GM23338 (cell line): Measurements from ENCODE around the gene NFKBIB. TPM values are rescaled to one million over a fixed set of nuclear protein-coding genes. Genes with fewer than 3 reads are reported as not detected.

ENCODE experiments used
- ATAC-seq: fragments of 200-7000 bp; cut with Tn5 transposase; 3 replicates; pipeline ENCODE4 v1.9.1; 2020
- DNase-seq: peaks from one replicate; pipeline ENCODE4 v3.0.0-alpha.2; 2015; ENCODE audit warnings: low spot score
- H2AFZ ChIP-seq: fragments of 200-600 bp; sonication (generic); 2 replicates; pipeline ENCODE4 v1.8.0; 2016; ENCODE audit warnings: antibody characterized with exemption, mild to moderate bottlenecking, moderate library complexity
- H3F3A ChIP-seq: fragments of 200-600 bp; sonication (generic); replicated peaks from 2 replicates; pipeline ENCODE4 v1.8.0; 2017; ENCODE audit warnings: antibody characterized with exemption, mixed run types, low read depth
- H3K27ac ChIP-seq: fragments of 200-600 bp; sonication (generic); 2 replicates; pipeline ENCODE4 v1.6.1; 2016; ENCODE audit warnings: low read depth
- H3K27me3 ChIP-seq: fragments of 200-600 bp; sonication (generic); 2 replicates; pipeline ENCODE4 v1.8.0; 2016; ENCODE audit warnings: mild to moderate bottlenecking, mixed run types, moderate library complexity; ENCODE audit not compliant: insufficient read depth
- H3K36me3 ChIP-seq: fragments of 200-600 bp; sonication (generic); 2 replicates; pipeline ENCODE4 v1.8.0; 2016; ENCODE audit warnings: mild to moderate bottlenecking; ENCODE audit not compliant: insufficient read depth
- H3K4me1 ChIP-seq: fragments of 200-600 bp; sonication (generic); 2 replicates; pipeline ENCODE4 v1.8.0; 2016; ENCODE audit warnings: mild to moderate bottlenecking, moderate library complexity; ENCODE audit not compliant: insufficient read depth
- H3K4me2 ChIP-seq: fragments of 200-600 bp; sonication (generic); 2 replicates; pipeline ENCODE4 v1.7.1; 2017; ENCODE audit warnings: mixed run types
- H3K4me3 ChIP-seq: fragments of 200-600 bp; sonication (generic); 2 replicates; pipeline ENCODE4 v1.6.1; 2016; ENCODE audit warnings: mixed run types
- H3K79me2 ChIP-seq: fragments of 200-600 bp; sonication (generic); replicated peaks from 2 replicates; pipeline ENCODE4 v1.8.0; 2017; ENCODE audit warnings: mild to moderate bottlenecking; ENCODE audit not compliant: insufficient read depth
- H3K9me2 ChIP-seq: fragments of 200-600 bp; sonication (generic); 2 replicates; pipeline ENCODE4 v1.8.0; 2017; ENCODE audit not compliant: insufficient read depth
- H4K20me1 ChIP-seq: fragments of 200-600 bp; sonication (generic); replicated peaks from 2 replicates; pipeline ENCODE4 v1.8.0; 2017; ENCODE audit warnings: mild to moderate bottlenecking; ENCODE audit not compliant: insufficient read depth
- H3K27ac Mint-ChIP-seq: 2 replicates; pipeline ENCODE4 v1.8.0; 2020; ENCODE audit warnings: inconsistent platforms, mild to moderate bottlenecking, moderate library complexity, mixed read lengths
- H3K27me3 Mint-ChIP-seq: 3 replicates; pipeline ENCODE4 v1.8.0; 2022; ENCODE audit warnings: low read depth, mild to moderate bottlenecking, moderate library complexity, mixed read lengths, inconsistent platforms; ENCODE audit not compliant: insufficient read depth, poor library complexity
- H3K36me3 Mint-ChIP-seq: 3 replicates; pipeline ENCODE4 v1.8.0; 2021; ENCODE audit warnings: low read depth, mild to moderate bottlenecking, inconsistent platforms, moderate library complexity, mixed read lengths
- H3K4me1 Mint-ChIP-seq: 3 replicates; pipeline ENCODE4 v1.8.0; 2020; ENCODE audit warnings: mild to moderate bottlenecking, inconsistent platforms, mixed read lengths
- H3K4me3 Mint-ChIP-seq: 3 replicates; pipeline ENCODE4 v1.8.0; 2021; ENCODE audit warnings: moderate library complexity, mild to moderate bottlenecking, inconsistent platforms, mixed read lengths
- H3K9me3 Mint-ChIP-seq: 3 replicates; pipeline ENCODE4 v1.8.0; 2020; ENCODE audit warnings: moderate library complexity, mild to moderate bottlenecking, inconsistent platforms, mixed read lengths
- CREB1 ChIP-seq: fragments of 250-450 bp; sonication (Bioruptor Pico); IDR thresholded peaks from 2 replicates; pipeline ENCODE4 v1.5.0; 2020; ENCODE audit warnings: low read depth, mild to moderate bottlenecking, moderate library complexity
- ETS1 ChIP-seq: IDR thresholded peaks from 2 replicates; pipeline ENCODE4 v1.6.1; 2016; ENCODE audit warnings: antibody characterized with exemption
- EZH2 ChIP-seq: fragments of 200-600 bp; sonication (generic); IDR thresholded peaks from one replicate; pipeline ENCODE4 v1.8.0; 2017; ENCODE audit warnings: antibody characterized with exemption, mild to moderate bottlenecking, low read depth; ENCODE audit not compliant: unreplicated experiment
- EZH2phosphoT487 ChIP-seq: fragments of 200-600 bp; sonication (generic); IDR thresholded peaks from one replicate; pipeline ENCODE4 v1.8.1; 2018; ENCODE audit warnings: antibody characterized with exemption; ENCODE audit not compliant: unreplicated experiment
- JUNB ChIP-seq: IDR thresholded peaks from one replicate; pipeline ENCODE4 v1.6.1; 2016; ENCODE audit warnings: antibody characterized with exemption; ENCODE audit not compliant: unreplicated experiment
- NANOG ChIP-seq: IDR thresholded peaks from 2 replicates; pipeline ENCODE4 v1.6.1; 2016; ENCODE audit warnings: antibody characterized with exemption, borderline replicate concordance
- POLR2AphosphoS5 ChIP-seq: IDR thresholded peaks from 2 replicates; pipeline ENCODE4 v1.6.1; 2016; ENCODE audit warnings: antibody characterized with exemption, low read depth
- STAT1 ChIP-seq: IDR thresholded peaks from one replicate; pipeline ENCODE4 v1.6.1; 2016; ENCODE audit warnings: antibody characterized with exemption; ENCODE audit not compliant: unreplicated experiment
- ZNF114 ChIP-seq: fragments of 250-450 bp; sonication (Bioruptor Pico); IDR thresholded peaks from 2 replicates; pipeline ENCODE4 v1.5.0; 2020; ENCODE audit warnings: mild to moderate bottlenecking, moderate library complexity
- ZNF331 ChIP-seq: fragments of 250-450 bp; sonication (Bioruptor Pico); IDR thresholded peaks from 2 replicates; pipeline ENCODE4 v1.5.0; 2020; ENCODE audit warnings: low read depth, mild to moderate bottlenecking, moderate library complexity
- polyA plus RNA-seq: library from polyadenylated mRNA; unstranded; fragments of >200 nt; fragmentation: Nextera tagmentation; extraction: Ambion mirVana; gene quantifications from 2 replicates; pipeline ENCODE4 v1.2.1, GENCODE V29; 2016
- total RNA-seq: library from RNA; depleted of rRNA; stranded (reverse); fragments of >200 nt; shearing (Covaris generic); gene quantifications from 2 replicates; pipeline ENCODE4 v1.2.3, GENCODE V29; 2014
- TF ChIP-seq, protein P1 (sequence below): IDR thresholded peaks from one replicate; pipeline ENCODE4 v1.6.1; 2018; ENCODE audit warnings: antibody characterized with exemption; ENCODE audit not compliant: unreplicated experiment
- TF ChIP-seq, protein P2 (sequence below): fragments of 250-450 bp; sonication (Bioruptor Pico); IDR thresholded peaks from 2 replicates; pipeline ENCODE4 v1.5.0; 2020; ENCODE audit warnings: mild to moderate bottlenecking, moderate library complexity
- TF ChIP-seq, protein P3 (sequence below), 2 experiments: fragments of 200-600 bp in 1 of 2; sonication (generic) in 1 of 2; conservative IDR thresholded peaks; 2 replicates each; pipeline versions ENCODE4 v1.5.1 to v1.6.1; 2016 to 2017; ENCODE audit warnings: antibody characterized with exemption in 2 of 2, low read depth in 2 of 2, mild to moderate bottlenecking in 2 of 2, moderate library complexity in 1 of 2

Gene NFKBIB
- total and polyA plus RNA-seq, 2 experiments from 2014 or later, result 39.5 to 39.6 TPM

DNA sequence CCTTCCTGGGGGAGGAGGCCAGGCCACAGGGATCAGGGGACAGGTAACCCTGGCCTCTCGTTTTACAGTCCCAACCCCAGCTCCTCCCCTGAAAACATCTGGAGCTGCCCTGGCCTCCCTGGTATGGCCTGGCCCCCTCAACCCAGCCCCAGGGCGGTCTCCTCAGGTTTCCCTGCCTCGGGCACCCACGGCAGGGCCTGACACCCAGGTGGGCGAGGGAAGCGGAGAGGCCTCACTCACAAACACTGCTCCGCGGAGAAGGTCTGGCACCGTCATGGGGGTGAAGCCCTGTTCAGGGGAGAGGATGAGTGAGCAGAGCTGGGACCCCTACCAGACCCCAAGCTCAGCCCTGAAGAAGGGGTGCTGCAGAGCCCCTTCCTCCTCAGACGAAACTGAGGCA is 18.8 kb downstream of the NFKBIB start:
- H2AFZ ChIP-seq, result no peak overlapping the region
- H3K27ac ChIP-seq, result no peak overlapping the region
- TF ChIP-seq ZNF331 (CRISPR knock-in tag), result no peak
- TF ChIP-seq POLR2AphosphoS5, result no peak
- no peak for TF ChIP-seq STAT1
- no peak for TF ChIP-seq NANOG
- TF ChIP-seq, protein P1, sequence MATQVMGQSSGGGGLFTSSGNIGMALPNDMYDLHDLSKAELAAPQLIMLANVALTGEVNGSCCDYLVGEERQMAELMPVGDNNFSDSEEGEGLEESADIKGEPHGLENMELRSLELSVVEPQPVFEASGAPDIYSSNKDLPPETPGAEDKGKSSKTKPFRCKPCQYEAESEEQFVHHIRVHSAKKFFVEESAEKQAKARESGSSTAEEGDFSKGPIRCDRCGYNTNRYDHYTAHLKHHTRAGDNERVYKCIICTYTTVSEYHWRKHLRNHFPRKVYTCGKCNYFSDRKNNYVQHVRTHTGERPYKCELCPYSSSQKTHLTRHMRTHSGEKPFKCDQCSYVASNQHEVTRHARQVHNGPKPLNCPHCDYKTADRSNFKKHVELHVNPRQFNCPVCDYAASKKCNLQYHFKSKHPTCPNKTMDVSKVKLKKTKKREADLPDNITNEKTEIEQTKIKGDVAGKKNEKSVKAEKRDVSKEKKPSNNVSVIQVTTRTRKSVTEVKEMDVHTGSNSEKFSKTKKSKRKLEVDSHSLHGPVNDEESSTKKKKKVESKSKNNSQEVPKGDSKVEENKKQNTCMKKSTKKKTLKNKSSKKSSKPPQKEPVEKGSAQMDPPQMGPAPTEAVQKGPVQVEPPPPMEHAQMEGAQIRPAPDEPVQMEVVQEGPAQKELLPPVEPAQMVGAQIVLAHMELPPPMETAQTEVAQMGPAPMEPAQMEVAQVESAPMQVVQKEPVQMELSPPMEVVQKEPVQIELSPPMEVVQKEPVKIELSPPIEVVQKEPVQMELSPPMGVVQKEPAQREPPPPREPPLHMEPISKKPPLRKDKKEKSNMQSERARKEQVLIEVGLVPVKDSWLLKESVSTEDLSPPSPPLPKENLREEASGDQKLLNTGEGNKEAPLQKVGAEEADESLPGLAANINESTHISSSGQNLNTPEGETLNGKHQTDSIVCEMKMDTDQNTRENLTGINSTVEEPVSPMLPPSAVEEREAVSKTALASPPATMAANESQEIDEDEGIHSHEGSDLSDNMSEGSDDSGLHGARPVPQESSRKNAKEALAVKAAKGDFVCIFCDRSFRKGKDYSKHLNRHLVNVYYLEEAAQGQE, result no peak
- no peak for TF ChIP-seq ZNF114 (CRISPR knock-in tag)
- TF ChIP-seq, protein P2, sequence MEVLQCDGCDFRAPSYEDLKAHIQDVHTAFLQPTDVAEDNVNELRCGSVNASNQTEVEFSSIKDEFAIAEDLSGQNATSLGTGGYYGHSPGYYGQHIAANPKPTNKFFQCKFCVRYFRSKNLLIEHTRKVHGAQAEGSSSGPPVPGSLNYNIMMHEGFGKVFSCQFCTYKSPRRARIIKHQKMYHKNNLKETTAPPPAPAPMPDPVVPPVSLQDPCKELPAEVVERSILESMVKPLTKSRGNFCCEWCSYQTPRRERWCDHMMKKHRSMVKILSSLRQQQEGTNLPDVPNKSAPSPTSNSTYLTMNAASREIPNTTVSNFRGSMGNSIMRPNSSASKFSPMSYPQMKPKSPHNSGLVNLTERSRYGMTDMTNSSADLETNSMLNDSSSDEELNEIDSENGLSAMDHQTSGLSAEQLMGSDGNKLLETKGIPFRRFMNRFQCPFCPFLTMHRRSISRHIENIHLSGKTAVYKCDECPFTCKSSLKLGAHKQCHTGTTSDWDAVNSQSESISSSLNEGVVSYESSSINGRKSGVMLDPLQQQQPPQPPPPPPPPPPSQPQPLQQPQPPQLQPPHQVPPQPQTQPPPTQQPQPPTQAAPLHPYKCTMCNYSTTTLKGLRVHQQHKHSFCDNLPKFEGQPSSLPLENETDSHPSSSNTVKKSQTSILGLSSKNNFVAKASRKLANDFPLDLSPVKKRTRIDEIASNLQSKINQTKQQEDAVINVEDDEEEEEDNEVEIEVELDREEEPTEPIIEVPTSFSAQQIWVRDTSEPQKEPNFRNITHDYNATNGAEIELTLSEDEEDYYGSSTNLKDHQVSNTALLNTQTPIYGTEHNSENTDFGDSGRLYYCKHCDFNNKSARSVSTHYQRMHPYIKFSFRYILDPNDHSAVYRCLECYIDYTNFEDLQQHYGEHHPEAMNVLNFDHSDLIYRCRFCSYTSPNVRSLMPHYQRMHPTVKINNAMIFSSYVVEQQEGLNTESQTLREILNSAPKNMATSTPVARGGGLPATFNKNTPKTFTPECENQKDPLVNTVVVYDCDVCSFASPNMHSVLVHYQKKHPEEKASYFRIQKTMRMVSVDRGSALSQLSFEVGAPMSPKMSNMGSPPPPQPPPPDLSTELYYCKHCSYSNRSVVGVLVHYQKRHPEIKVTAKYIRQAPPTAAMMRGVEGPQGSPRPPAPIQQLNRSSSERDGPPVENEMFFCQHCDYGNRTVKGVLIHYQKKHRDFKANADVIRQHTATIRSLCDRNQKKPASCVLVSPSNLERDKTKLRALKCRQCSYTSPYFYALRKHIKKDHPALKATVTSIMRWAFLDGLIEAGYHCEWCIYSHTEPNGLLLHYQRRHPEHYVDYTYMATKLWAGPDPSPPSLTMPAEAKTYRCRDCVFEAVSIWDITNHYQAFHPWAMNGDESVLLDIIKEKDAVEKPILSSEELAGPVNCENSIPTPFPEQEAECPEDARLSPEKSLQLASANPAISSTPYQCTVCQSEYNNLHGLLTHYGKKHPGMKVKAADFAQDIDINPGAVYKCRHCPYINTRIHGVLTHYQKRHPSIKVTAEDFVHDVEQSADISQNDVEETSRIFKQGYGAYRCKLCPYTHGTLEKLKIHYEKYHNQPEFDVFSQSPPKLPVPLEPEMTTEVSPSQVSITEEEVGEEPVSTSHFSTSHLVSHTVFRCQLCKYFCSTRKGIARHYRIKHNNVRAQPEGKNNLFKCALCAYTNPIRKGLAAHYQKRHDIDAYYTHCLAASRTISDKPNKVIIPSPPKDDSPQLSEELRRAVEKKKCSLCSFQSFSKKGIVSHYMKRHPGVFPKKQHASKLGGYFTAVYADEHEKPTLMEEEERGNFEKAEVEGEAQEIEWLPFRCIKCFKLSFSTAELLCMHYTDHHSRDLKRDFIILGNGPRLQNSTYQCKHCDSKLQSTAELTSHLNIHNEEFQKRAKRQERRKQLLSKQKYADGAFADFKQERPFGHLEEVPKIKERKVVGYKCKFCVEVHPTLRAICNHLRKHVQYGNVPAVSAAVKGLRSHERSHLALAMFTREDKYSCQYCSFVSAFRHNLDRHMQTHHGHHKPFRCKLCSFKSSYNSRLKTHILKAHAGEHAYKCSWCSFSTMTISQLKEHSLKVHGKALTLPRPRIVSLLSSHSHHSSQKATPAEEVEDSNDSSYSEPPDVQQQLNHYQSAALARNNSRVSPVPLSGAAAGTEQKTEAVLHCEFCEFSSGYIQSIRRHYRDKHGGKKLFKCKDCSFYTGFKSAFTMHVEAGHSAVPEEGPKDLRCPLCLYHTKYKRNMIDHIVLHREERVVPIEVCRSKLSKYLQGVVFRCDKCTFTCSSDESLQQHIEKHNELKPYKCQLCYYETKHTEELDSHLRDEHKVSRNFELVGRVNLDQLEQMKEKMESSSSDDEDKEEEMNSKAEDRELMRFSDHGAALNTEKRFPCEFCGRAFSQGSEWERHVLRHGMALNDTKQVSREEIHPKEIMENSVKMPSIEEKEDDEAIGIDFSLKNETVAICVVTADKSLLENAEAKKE, result no peak
- no peak for TF ChIP-seq CREB1 (CRISPR knock-in tag)
- TF ChIP-seq JUNB, result no peak
- TF ChIP-seq, protein P3, sequence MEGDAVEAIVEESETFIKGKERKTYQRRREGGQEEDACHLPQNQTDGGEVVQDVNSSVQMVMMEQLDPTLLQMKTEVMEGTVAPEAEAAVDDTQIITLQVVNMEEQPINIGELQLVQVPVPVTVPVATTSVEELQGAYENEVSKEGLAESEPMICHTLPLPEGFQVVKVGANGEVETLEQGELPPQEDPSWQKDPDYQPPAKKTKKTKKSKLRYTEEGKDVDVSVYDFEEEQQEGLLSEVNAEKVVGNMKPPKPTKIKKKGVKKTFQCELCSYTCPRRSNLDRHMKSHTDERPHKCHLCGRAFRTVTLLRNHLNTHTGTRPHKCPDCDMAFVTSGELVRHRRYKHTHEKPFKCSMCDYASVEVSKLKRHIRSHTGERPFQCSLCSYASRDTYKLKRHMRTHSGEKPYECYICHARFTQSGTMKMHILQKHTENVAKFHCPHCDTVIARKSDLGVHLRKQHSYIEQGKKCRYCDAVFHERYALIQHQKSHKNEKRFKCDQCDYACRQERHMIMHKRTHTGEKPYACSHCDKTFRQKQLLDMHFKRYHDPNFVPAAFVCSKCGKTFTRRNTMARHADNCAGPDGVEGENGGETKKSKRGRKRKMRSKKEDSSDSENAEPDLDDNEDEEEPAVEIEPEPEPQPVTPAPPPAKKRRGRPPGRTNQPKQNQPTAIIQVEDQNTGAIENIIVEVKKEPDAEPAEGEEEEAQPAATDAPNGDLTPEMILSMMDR (conservative IDR thresholded peaks at IDR 0.05; ENCODE audit: low read depth in 2 of 2), result no peak
- TF ChIP-seq EZH2phosphoT487, result no peak
- no peak for TF ChIP-seq ETS1
- TF ChIP-seq EZH2, result no peak
- 0 out of 2 replicates have a peak, but pooled peaks cover 9% of the 10 kb centered on the region for H3F3A ChIP-seq
- DNase-seq (no peak), ATAC-seq (no peak)
- H3K9me2 ChIP-seq, result no peaks in the 10 kb centered on the region
- Mint-ChIP-seq H3K36me3 (peaks cover 17% of the 10 kb centered on the region), H3K4me1 (no peaks in the 10 kb centered on the region; the same call in 2 of the 3 replicates), H3K9me3 (no peaks in the 10 kb centered on the region), H3K27me3 (peaks cover 4% of the 10 kb centered on the region), H3K4me3 (no peak overlapping the region), H3K27ac (no peak overlapping the region)
- no peak overlapping the region for H3K4me2 ChIP-seq
- peaks cover 4% of the 10 kb centered on the region; the same call in 1 of the 2 replicates for H3K36me3 ChIP-seq
- H3K27me3 ChIP-seq, result no peaks in the 10 kb centered on the region
- no peaks in the 10 kb centered on the region for H4K20me1 ChIP-seq
- no peak overlapping the region for H3K4me3 ChIP-seq
- H3K4me1 ChIP-seq, result no peaks in the 10 kb centered on the region
- no peaks in the 10 kb centered on the region for H3K79me2 ChIP-seq
